ENCODE measurements around the gene ZCCHC10.
"Not testable (repeated sequence)": the region's sequence is repeated elsewhere in the genome, so short reads cannot be mapped to it uniquely, and the experiment has no call there.

Gene ZCCHC10

GRCh38 chr5:133025804-133026663 is at the start of gene ZCCHC10:
Gene ZCCHC10, minus strand, starts transcription at chr5:133026549. Its CDS starts 12 bp downstream, at chr5:133026537.
- peak; percentile 89 to 96 for DNase-seq

DNA sequence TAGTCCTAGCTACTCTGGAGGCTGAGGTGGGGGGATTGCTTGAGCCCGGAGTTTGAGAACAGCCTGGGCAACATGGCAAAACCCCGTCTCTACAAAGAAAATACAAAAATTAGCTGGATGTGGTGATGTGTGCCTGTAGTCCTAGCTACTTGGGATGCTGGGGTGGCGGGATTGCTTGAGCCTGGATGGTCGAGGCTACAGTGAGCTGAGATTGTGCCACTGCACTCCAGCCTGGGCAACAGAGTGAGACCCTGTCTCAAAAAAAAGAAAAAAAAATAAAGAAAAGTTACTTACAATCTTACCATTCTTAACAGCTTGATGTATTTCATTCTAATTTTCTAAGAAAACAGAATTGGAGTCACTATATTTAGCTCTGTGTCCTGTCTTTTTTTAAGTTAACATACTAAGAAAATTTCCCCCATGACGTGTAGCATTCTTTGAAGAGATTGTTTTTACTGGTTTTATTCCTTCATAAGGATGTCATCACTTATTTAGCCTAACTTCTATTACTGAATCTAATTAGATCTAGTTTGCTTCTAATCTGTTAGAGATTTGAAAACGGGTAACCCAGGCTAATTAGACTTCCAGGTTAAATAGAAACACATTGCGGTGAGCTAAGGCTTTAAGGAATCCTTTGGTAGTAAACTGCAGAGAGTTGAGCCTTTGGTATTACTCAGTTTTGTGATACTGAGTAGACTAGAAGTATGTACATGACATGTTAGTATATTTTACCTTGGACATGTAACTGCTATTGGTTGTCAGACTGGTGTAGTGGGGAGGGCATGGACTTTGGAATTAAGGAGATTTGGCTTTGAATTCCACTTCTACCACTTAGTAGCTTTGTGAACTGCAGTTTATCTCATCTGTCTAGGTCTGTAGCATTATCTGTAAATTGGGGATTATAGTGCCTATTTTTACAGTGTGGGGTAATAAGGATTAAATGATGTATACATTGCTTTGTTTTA is 49.5 kb upstream of the ZCCHC10 start:
- no peak for DNase-seq

GRCh38 chr5:133072021-133072420 is 45.7 kb upstream of the ZCCHC10 start:
- DNase-seq: no peak

DNA sequence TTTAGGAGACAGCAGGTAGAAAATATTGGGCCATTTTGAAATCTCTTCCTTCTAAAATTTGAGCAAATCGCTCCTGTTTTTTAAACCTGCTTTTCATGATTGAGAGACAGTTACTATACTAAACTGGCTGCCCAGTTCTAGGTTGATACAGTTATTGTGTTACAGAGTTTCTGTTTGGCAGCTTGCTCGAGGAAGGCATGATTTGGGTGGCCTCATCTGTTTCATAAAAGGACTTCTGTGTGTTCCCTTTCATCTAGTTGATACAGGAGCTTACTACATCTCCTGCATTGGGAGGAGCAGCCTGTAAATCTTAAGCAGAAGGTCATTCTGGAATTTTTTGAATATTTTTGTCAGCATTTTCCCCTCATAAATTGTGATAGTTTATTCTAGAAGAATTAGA is 39.7 kb upstream of the ZCCHC10 start:
- no peak for DNase-seq

GRCh38 chr5:133065471-133065870 is 39.1 kb upstream of the ZCCHC10 start:
- DNase-seq: no peak

DNA sequence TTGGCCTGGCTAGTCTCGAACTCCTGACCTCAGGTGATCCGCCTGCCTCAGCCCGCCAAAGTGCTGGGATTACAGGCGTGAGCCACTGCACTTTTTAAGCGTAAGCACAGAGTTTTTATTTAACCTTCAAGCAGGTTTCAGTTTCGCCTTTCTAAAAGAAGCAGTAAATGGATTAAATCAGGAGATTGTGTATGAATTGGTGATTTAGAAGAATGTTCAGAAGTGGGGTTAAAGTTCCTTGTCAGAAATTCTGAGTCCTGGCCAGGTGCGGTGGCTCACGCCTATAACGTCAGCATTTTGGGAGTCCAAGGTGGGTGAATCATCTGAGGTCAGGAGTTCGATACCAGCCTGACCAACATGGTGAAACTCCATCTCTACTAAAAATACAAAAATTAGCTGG is 37.6 kb upstream of the ZCCHC10 start:
- DNase-seq: no peak

GRCh38 chr5:133062276-133062675 is 35.9 kb upstream of the ZCCHC10 start:
- no peak for DNase-seq

DNA sequence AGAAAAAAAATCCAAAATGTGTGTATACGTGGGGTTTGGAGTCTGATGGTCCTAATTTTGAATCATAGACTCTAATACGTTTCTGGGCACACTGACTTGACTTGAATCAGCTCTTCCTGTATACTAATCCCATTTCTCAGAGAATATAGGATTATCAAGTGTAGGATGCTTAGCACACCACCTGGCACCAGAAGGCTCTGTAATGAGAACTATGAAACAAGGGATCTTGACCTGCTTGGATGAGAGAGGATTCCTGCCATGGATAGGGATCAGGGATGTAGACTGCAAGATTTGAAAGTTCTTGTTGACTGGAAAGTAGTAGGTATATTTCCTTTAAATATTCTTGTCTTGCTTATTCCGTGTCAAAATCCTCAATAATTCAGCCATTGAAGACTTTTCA is 33.3 kb upstream of the ZCCHC10 start:
- no peak for DNase-seq

DNA sequence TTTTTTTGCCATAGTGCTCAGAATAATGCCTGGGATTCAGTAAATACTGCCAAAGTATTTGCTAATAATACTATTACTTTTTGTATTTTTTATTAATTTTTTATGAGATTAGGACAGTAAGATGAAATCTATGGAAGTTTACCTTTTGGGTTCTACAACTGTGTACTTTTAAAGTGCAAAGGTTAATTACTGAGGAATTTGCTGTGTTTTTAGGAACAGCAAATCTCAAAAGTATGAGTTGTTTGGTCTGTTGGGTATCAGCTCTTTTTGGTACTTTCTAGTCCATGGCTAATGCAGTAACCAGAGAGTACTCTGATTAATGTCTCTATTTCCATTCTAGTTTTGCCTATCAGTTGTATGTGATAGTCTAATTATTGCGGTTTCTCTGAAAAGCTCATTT is 30.5 kb upstream of the ZCCHC10 start:
- DNase-seq: no peak

DNA sequence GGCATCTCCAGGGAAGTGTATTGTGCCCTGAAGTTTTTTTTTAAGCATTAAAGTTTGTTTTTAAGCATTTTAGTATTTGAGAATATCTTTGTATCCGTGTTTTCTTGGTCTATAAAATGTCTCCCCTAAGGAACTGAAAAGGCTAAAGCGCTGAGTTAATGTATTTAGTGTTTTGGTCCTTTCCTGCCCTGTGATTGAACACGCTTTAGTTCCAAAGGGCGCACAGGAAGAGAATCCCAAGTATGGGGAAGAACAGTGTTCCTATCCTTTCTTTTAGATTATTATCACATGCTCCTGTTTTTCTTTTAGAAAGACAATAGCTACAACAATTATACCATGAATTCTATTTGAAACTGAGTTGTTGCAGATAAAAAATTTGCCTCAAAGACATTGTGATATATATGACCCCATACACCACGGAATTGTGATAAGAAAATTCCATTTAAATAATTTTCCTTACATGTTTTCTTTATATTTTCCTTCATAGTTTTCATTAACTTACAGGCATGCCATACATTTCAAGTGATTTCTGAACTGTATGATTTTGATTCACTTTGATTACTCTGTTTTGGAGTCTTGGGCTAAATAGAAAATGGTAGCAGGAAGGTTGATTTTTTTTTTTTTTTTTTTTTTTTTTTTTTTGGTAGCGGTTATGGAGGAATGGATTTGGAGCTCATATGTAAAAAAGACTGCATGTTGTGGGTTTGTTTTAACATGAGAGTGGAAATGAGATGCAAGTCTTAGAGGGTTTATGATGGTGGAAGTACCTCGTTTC is 28.5 kb upstream of the ZCCHC10 start:
- DNase-seq: no peak

- no peak for DNase-seq
These were observed 27.1 kb upstream of the ZCCHC10 start for GRCh38 chr5:133053448-133053847.

DNA sequence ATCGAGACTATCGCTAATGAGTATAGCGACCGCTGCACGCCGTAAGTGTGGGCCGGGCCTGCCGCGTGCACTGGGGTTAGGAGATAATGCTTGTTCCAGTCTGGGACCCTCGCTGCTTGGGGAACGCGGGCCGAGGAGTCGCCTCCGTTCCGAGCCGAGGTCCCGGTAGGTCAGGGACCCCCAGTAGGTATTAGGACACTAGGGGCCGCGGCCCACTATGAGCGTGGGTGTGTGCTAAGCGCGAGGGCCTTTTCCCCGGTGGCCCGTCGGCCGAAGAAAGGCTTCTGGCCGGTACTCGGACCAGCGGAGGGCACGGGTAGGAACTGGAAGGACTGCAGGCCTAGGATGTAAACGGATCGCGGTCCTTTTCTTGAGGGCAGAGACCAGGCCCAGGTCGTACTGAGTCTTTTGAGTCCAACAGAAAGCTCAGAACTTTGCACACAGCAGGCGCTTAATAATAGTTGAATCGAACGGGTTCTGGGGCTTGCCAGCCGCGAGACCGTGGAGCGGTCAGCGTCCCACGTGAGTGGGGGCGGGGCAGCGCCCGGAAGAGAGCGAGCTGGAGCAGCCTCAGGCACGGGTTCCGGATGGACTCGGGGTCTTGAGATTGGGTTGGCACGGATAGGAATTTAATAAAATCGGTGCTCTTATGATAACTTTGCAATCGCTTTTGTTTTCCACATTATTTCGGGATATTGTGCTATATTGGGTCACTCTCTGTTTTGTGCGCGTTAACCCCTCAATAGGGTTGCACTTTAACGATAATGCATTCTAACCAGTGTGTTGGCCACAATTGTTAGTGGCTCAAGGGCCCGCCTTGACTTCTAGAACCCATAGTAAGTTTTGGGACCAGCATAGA is 26.2 kb upstream of the ZCCHC10 start:
- peak; percentile 66 to 79 for DNase-seq

DNA sequence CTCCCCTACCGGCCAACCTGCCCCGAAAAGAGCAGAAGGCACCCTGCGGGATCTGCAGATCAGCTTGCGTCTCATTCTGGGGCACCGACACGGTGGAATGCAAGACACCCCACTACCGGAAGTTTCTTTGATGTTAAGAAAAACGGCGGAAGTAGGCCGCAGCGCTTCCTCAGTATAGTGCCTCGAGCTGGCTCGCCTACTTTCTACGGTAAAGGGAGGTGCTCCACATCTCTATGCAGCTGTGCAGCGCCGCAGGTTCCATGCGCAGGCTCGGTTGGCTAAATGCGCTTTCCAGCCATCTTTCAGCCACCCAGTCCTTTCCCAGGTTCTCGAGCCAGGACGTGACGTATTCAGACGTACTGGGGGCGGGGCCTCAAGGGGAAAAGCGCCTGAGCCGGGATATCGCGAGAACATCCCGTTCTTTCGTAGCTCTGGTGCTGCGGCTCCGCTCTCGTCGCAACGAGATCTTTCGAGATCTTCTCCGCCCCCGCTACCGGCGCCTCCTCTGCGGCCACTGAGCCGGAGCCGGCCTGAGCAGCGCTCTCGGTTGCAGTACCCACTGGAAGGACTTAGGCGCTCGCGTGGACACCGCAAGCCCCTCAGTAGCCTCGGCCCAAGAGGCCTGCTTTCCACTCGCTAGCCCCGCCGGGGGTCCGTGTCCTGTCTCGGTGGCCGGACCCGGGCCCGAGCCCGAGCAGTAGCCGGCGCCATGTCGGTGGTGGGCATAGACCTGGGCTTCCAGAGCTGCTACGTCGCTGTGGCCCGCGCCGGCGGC is 25.4 kb upstream of the ZCCHC10 start, which contains the start of gene HSPA4:
Gene HSPA4, plus strand, starts transcription at position 472 of the 775 bp plus-strand sequence. Its CDS starts 238 bp downstream, at position 710.
- peak; percentile 98 to 100 for DNase-seq

DNA sequence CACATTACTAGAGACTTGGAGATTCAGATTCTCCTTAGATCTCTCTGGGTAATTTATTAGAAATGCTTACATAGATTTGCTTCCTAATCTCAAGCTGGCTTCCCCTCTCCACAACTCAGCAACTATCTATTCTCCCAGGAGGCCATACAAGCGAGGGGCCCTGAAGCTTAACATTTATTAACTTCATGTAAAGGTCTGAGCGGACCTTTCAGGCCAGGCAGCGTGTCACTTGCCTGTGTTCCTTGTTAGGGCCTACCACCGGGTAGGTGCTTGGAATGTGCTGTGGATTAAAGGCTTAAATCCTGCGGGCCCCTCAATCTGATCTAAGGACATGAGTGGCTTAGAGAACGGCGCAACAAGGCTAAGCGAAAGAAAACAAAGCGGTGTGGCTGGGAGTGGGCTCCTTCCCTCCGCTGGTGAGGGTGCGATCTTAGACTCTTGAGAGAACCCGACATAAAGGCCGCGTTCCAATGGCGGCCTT is 24.8 kb upstream of the ZCCHC10 start:
- DNase-seq: no peak

DNA sequence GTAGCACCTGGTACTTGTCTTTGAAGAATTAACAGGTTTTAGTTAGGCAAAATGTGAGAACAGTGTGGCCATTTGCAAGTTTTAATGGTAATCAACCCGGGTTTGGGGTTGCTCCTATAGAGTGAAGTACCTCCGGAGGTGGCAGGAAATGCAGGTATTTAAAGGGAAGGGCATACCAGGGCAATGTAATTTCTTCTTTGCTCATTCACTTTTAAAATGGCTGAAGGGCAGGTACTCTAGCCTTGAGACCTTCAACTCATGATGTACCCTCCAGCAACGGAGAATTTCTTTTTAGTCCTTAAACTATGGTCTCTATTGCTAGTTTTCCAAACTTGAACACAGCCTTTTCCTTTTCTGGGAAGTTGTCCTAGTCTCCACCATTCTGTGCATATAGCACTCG is 24.2 kb upstream of the ZCCHC10 start:
- no peak for DNase-seq

- DNase-seq: no peak
These were observed 23.3 kb upstream of the ZCCHC10 start for GRCh38 chr5:133049726-133050048.

GRCh38 chr5:133048993-133049725 is 22.8 kb upstream of the ZCCHC10 start:
- no peak for DNase-seq

GRCh38 chr5:133047404-133047803 is 21.1 kb upstream of the ZCCHC10 start:
- no peak for DNase-seq

DNA sequence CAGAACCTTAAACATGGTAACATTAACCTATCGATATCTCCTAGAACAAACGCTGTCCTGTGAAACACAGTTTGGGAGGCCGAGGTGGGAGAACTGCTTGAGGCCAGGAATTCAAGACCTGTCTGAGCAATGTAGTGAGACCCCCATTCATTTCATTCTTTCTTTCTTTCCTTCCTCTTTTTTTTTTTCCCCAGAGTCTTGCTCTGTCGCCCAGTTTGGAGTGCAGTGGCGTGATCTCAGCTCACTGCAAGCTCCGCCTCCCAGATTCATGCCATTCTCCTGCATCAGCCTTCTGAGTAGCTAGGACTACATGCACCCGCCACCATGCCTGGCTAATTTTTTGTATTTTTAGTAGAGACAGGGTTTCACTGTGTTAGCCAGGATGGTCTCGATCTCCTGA is 20.2 kb upstream of the ZCCHC10 start:
- DNase-seq: not testable (repeated sequence)

DNA sequence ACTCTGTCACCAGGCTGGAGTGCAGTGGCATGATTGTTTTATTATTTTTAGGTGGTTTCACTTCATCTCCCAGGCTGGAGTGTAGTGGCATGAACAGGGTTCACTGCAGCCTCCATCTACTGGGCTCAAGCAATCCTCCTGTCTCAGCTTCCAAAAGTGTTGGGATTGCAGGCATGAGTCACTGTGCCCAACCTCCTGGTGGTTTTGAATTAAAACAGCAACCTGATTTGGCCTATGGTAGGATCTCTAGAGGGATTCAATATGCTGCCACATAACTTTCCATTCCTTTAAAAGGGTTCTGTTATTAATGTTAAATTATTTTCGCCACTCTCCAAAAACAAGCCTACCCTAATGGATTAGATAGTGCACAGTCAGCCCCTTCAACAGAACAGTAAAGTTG is 15.6 kb upstream of the ZCCHC10 start:
- DNase-seq: no peak
